HepG2 (cell line): ENCODE results near the gene POLR3E. TPM values are rescaled to one million over a fixed set of nuclear protein-coding genes. Genes with fewer than 3 reads are reported as not detected.

Experiments used
- ADNP ChIP-seq: sonication (generic); formaldehyde crosslinking; IDR thresholded peaks from 2 replicates; pipeline ENCODE4 v1.4.0; 2020; ENCODE audit warnings: missing genetic modification reagents
- CENPBD1 ChIP-seq: sonication (generic); formaldehyde crosslinking; IDR thresholded peaks from 2 replicates; pipeline ENCODE4 v1.8.0; 2022; ENCODE audit warnings: missing genetic modification reagents, low read depth, mild to moderate bottlenecking, borderline replicate concordance
- CSRNP2 ChIP-seq: sonication (generic); formaldehyde crosslinking; conservative IDR thresholded peaks from 2 replicates; pipeline ENCODE4 v1.8.0; 2022; ENCODE audit warnings: low read depth, missing genetic modification reagents
- KAT8 ChIP-seq: IDR thresholded peaks from 2 replicates; pipeline ENCODE4 v1.6.1; 2016; ENCODE audit warnings: missing genetic modification reagents, missing compliant biosample characterization
- KLF12 ChIP-seq: sonication (generic); formaldehyde crosslinking; IDR thresholded peaks from 2 replicates; pipeline ENCODE4 v1.4.0; 2020; ENCODE audit warnings: missing genetic modification reagents, borderline replicate concordance
- LRRFIP1 ChIP-seq: sonication (generic); formaldehyde crosslinking; conservative IDR thresholded peaks from 2 replicates; pipeline ENCODE4 v1.4.0; 2020; ENCODE audit warnings: missing genetic modification reagents
- MXD1 ChIP-seq: sonication (generic); formaldehyde crosslinking; IDR thresholded peaks from 2 replicates; pipeline ENCODE4 v1.4.0; 2020; ENCODE audit warnings: mild to moderate bottlenecking, missing genetic modification reagents
- NFIB ChIP-seq: sonication (generic); formaldehyde crosslinking; IDR thresholded peaks from 2 replicates; pipeline ENCODE4 v1.9.0; 2021; ENCODE audit warnings: missing genetic modification reagents, mild to moderate bottlenecking, borderline replicate concordance
- NR2F2 ChIP-seq: IDR thresholded peaks from 2 replicates; pipeline ENCODE4 v1.6.1; 2012; ENCODE audit warnings: low read depth, inconsistent platforms, borderline replicate concordance
- RBM39 ChIP-seq: fragments of 200-400 bp; formaldehyde crosslinking; IDR thresholded peaks from one replicate; pipeline ENCODE4 v1.6.1; 2018; ENCODE audit warnings: antibody characterized with exemption, mild to moderate bottlenecking, low read depth, low read length; ENCODE audit not compliant: poor library complexity, severe bottlenecking
- SIX4 ChIP-seq: sonication (generic); formaldehyde crosslinking; IDR thresholded peaks from 2 replicates; pipeline ENCODE4 v1.4.0; 2020; ENCODE audit warnings: missing genetic modification reagents
- ZNF136 ChIP-seq: sonication (generic); formaldehyde crosslinking; IDR thresholded peaks from 2 replicates; pipeline ENCODE4 v1.8.1; 2022; ENCODE audit warnings: low read depth, mild to moderate bottlenecking, moderate library complexity, missing genetic modification reagents
- ZNF282 ChIP-seq: fragments of 450-650 bp; IDR thresholded peaks from 2 replicates; pipeline ENCODE4 v1.6.1; 2018; ENCODE audit not compliant: partially characterized antibody
- ZNF350 ChIP-seq: sonication (generic); formaldehyde crosslinking; IDR thresholded peaks from 2 replicates; pipeline ENCODE4 v1.4.0; 2020; ENCODE audit warnings: mild to moderate bottlenecking, low read depth, missing genetic modification reagents, borderline replicate concordance
- ZNF407 ChIP-seq: sonication (generic); formaldehyde crosslinking; IDR thresholded peaks from one replicate; pipeline ENCODE4 v1.5.1; 2020; ENCODE audit warnings: mild to moderate bottlenecking, missing genetic modification reagents; ENCODE audit errors: not compliant biosample characterization
- ZNF792 ChIP-seq: IDR thresholded peaks from 2 replicates; pipeline ENCODE4 v1.6.1; 2016
- ZSCAN22 ChIP-seq: sonication (generic); formaldehyde crosslinking; IDR thresholded peaks from 2 replicates; pipeline ENCODE4 v1.4.0; 2020; ENCODE audit warnings: mild to moderate bottlenecking, missing genetic modification reagents
- polyA plus RNA-seq, 8 experiments: library from polyadenylated mRNA; depleted of rRNA in 3 of 8; stranded (reverse) in 7 of 8; unstranded in 1 of 8; fragments of >200 nt; fragmentation: Illumina TruSeq in 4 of 8; extraction: Trizol in 4 of 8; gene quantifications; 2 replicates each; pipeline versions ENCODE4 v1.2.1 to v1.2.3, GENCODE V29; 2011 to 2016; ENCODE audit warnings: low read depth in 4 of 8, missing spikeins in 1 of 8, mixed read lengths in 1 of 8; ENCODE audit not compliant: insufficient read depth in 1 of 8
- total RNA-seq, 5 experiments: library from RNA; depleted of rRNA; stranded (reverse); fragments of >200 nt; fragmentation: Illumina TruSeq; extraction: Trizol; gene quantifications; 2 replicates each; pipeline ENCODE4 v1.2.3, GENCODE V29; 2016; ENCODE audit warnings: low read depth in 1 of 5

Gene POLR3E
- total and polyA plus RNA-seq, 2 of the 13 experiments (the other 11 are each of a cell fraction or from before 2014, with no cell fraction given) = 135 to 262 TPM

GRCh38 chr16:22369221-22369811 is 72.1 kb downstream of the POLR3E start (continued):
- TF ChIP-seq KAT8 (CRISPR knock-in tag) (peak; percentile 81), SIX4 (CRISPR knock-in tag) (no peak), ADNP (CRISPR knock-in tag) (no peak), ZNF282 (no peak), ZNF407 (no peak), ZSCAN22 (CRISPR knock-in tag) (no peak), CSRNP2 (CRISPR knock-in tag) (no peak), MXD1 (CRISPR knock-in tag) (no peak), NR2F2 (no peak), CENPBD1 (0 out of 2 replicates have a peak, but pooled peaks have one; percentile 13), NFIB (no peak), RBM39 (no peak), LRRFIP1 (no peak), ZNF350 (CRISPR knock-in tag) (no peak), ZNF136 (no peak), ZNF792 (CRISPR knock-in tag) (no peak), KLF12 (CRISPR knock-in tag) (no peak)
